Measurements from ENCODE around the gene MYEOV.

Gene MYEOV

GRCh38 chr11:69317401-69318092, 23.6 kb downstream of the MYEOV start:
- no peak for DNase-seq (ENCODE audit: low spot score)

- DNase-seq (ENCODE audit: low spot score), result no peak
Measured at GRCh38 chr11:69318093-69318420, 24.1 kb downstream of the MYEOV start.

- no peak for DNase-seq (ENCODE audit: low spot score)
Measured at GRCh38 chr11:69319255-69320106, 25.5 kb downstream of the MYEOV start.

- no peak for DNase-seq (ENCODE audit: low spot score)
Measured at GRCh38 chr11:69320326-69320725, 26.4 kb downstream of the MYEOV start.

GRCh38 chr11:69320756-69321741, 27.1 kb downstream of the MYEOV start:
- DNase-seq (ENCODE audit: low spot score), result no peak

- DNase-seq (ENCODE audit: low spot score), result no peak
Measured at GRCh38 chr11:69321877-69322361, 28.0 kb downstream of the MYEOV start.

- DNase-seq (ENCODE audit: low spot score), result no peak
Measured at GRCh38 chr11:69325446-69325845, 31.5 kb downstream of the MYEOV start.

GRCh38 chr11:69326622-69327219, 32.8 kb downstream of the MYEOV start:
- DNase-seq (ENCODE audit: low spot score), result no peak

- DNase-seq (ENCODE audit: low spot score), result no peak
Measured at GRCh38 chr11:69327741-69328191, 33.8 kb downstream of the MYEOV start.

GRCh38 chr11:69328231-69328630, 34.3 kb downstream of the MYEOV start:
- no peak for DNase-seq (ENCODE audit: low spot score)

GRCh38 chr11:69329581-69329980, 35.6 kb downstream of the MYEOV start:
- no peak for DNase-seq (ENCODE audit: low spot score)

GRCh38 chr11:69330330-69330729, 36.4 kb downstream of the MYEOV start:
- DNase-seq (ENCODE audit: low spot score), result no peak

GRCh38 chr11:69333149-69333710, 39.3 kb downstream of the MYEOV start:
- no peak for DNase-seq (ENCODE audit: low spot score)

- no peak for DNase-seq (ENCODE audit: low spot score)
Measured at GRCh38 chr11:69333879-69334278, 39.9 kb downstream of the MYEOV start.

- DNase-seq (ENCODE audit: low spot score), result no peak
Measured at GRCh38 chr11:69335007-69335780, 41.2 kb downstream of the MYEOV start.

- no peak for DNase-seq (ENCODE audit: low spot score)
Measured at GRCh38 chr11:69335781-69336405, 41.9 kb downstream of the MYEOV start.

- DNase-seq (ENCODE audit: low spot score), result no peak
Measured at GRCh38 chr11:69337211-69337721, 43.3 kb downstream of the MYEOV start.

- DNase-seq (ENCODE audit: low spot score), result no peak
Measured at GRCh38 chr11:69339041-69339733, 45.2 kb downstream of the MYEOV start.

GRCh38 chr11:69339983-69340565, 46.1 kb downstream of the MYEOV start:
- DNase-seq (ENCODE audit: low spot score), result no peak

Measured in pons (tissue), 1 donor.